HL-60/S4 treated with retinoic acid at 250 ng/mL for 4 days and 3 days (cell line): ENCODE data around the gene POU3F1.

Source experiments
- in situ Hi-C: fragments of 300-500 bp; cut with MboI; formaldehyde crosslinking; loops from 2 replicates; pipeline ENCODE4 v1.7.0; 2022; ENCODE audit warnings: low sequenced_read_pairs

Gene POU3F1

DNA sequence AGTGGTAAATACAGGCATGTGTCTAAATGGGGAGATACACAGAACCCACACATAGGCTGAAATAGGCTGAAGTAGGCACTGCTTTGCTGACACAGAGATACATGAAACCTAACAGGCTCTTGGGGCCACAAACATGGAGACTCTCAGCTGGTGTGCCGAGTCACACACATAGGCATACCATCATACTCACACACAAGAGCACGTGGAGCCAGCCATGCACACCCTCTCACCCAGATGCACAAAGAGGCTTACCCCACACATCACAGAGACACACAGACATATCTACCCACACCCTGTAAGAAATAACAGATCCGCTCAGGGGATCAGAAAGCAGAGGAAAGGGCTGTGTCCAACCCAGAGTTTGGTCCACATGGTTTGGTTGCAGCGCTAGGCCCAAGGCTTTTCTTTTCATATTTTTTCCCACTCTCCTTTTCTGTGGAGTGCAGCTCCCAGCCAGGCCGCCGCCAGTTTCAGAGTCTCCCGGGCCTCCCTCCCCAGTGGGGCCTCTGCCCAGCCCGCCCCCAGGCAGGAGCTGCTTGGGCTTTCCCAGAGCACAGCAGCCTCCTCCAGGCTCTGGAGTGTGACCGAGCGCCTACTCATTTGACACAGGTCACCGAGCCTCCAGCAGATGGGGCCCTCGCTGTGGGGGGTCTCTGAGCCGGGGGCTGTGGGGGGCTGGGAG lies 3.9 kb upstream of the POU3F1 start:
- in situ Hi-C loops, result no loop called here

GRCh38 chr1:38047603-38048141 lies 1.1 kb upstream of the POU3F1 start:
- in situ Hi-C loops, result loop anchor here (25.0 kb wide), 1 partner anchor 540 kb away; no protein-coding TSS in a partner anchor

DNA sequence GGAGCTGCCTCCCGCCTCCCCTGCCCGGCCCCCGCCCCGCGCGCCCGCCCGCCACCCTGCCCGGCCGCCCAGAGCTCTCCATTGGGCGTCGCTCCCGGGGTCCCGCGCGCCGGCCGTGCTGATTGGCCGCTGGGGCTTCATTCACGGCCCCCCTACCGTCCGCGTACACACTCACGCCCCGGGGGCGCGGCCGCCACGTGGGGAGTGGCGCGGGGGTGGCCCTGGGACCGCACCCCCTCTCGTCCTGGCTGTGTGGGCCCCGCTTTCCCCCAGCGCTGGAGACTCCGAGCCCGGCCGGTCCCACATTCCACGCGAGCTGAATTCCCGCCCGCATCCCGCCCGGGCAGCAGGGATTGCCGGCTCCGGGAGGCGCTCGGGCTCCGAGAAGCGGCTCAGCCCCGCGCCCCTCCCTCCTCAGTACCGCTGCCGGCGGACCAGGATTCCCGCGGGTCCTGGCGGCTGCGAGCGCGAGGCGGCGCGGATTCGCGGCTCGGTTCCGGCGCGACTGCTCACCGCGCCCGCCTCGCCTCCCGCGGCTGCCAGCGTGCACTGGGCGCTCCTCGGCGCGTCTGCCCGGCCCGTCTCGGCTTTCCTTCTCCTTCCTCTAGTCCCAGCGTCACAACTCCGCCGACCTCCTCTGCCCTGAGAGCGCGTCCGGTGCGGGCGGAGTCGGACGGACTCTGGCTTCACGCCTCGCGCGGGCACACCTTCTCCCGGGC lies 450 bp upstream of the POU3F1 start:
- in situ Hi-C loops, result loop anchor here (25.0 kb wide), 1 partner anchor 540 kb away; no protein-coding TSS in a partner anchor

GRCh38 chr1:38045401-38046332 lies 926 bp downstream of the POU3F1 start:
- in situ Hi-C loops, result loop anchor here (25.0 kb wide), 1 partner anchor 542 kb away; no protein-coding TSS in a partner anchor

GRCh38 chr1:38044221-38045215 lies 2.1 kb downstream of the POU3F1 start:
- in situ Hi-C loops, result loop anchor here (25.0 kb wide), 1 partner anchor 543 kb away; no protein-coding TSS in a partner anchor

DNA sequence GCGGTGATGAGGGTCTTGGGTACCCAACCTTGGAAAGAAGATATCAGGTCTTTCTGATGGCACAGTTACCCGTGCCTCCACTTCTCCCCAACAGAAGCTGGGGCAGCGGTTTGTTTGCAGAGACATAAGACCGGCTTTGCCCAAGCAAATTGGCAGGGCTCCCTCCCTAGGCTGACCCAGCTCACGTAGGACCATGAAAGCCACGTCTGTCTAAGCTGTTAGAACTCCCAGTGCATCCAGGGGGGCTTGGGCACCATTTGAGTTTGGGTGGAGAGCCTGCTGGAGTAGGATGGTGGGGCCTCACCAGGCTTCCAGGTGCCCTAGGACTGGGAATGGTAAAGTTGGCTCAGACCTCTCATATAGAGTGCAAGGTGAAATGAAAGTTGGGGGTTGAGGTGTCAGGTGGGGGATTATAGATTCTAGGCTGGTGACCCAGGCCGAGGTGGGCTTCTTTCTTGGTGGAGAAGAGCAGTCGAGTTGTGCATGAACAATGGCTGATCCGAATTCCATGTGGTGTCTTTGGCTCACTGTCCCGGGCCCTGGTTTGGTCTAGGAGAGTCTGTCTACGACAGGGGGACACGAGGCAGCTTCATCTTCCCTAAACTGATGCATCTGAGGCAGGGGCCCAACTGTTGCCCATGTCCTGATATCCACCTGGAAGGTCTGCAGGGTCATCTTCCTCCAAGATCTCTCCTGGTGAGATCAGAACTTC lies 3.4 kb downstream of the POU3F1 start:
- in situ Hi-C loops, result loop anchor here (25.0 kb wide), 1 partner anchor 544 kb away; no protein-coding TSS in a partner anchor

DNA sequence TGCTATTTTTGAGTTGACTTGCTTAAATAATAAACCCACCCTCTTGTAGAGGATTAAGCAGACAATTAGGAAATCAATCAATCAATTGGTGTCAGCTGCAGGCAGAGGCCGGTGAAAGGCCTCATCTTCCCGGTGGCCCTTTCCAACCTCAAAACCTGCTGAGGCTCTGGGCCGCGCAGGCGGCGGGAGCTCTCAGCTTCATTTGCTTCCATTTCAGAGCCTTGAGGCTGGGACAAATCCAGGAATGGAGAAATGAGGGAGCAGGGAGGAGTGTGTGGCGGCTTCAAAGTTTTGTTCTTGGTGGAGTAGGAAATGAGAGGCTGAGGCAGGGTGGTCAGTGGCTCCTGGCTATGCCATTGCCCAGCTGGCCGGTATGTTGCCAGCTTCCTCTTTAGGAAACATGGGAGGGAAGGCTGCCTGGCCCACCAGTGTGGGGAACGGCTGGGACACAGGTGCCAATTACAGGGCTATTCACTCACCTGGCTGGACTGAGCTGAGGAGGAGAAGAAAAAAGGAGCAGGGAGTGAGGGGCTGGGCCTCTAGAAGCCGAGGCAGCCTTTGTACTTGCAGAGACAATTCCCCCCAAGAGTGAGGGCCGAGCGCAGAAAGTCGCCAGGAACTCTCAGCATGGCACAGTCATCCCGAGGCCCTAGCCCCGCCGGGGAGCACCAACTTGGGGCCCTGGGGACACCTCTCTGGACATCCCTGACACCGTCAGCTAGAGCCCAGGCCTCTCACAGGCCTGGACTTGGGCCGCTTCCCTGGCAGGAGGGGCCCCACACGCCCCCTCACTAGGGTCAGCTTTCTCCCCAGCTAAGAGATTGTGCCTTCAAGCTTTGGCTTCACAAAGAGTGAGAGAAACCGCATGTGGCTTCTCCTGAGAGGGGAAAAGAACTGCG lies 4.4 kb downstream of the POU3F1 start:
- in situ Hi-C loops, result loop anchor here (25.0 kb wide), 1 partner anchor 545 kb away; no protein-coding TSS in a partner anchor

- in situ Hi-C loops, result loop anchor here (25.0 kb wide), 1 partner anchor 548 kb away; no protein-coding TSS in a partner anchor
Measured at GRCh38 chr1:38039331-38040088, 7.1 kb downstream of the POU3F1 start.

GRCh38 chr1:38038861-38039260 lies 7.7 kb downstream of the POU3F1 start:
- in situ Hi-C loops, result loop anchor here (25.0 kb wide), 1 partner anchor 548 kb away; no protein-coding TSS in a partner anchor

- in situ Hi-C loops, result loop anchor here (25.0 kb wide), 1 partner anchor 550 kb away; no protein-coding TSS in a partner anchor
Measured at GRCh38 chr1:38037221-38037939, 9.2 kb downstream of the POU3F1 start.

DNA sequence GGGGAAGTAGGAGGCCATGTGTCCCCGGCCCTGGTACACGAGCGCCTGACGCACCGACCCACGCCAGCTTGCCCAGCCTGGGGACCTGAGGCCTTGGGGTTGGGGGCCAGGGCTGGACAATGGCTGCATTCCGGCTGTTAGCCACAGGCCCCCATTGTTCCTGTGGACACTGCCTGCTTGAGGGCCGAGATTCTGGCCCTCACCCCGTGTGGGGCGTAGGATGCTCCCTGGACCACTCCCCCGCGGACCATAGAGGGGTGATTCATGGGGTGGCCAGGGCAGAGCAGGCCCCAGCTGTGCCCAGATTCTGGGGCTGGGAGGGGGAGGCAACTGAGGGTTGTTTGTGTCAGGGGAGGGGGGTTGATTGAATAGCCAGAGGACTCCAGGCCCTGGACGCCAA lies 11.7 kb downstream of the POU3F1 start:
- in situ Hi-C loops, result loop anchor here (25.0 kb wide), 1 partner anchor 552 kb away; no protein-coding TSS in a partner anchor

DNA sequence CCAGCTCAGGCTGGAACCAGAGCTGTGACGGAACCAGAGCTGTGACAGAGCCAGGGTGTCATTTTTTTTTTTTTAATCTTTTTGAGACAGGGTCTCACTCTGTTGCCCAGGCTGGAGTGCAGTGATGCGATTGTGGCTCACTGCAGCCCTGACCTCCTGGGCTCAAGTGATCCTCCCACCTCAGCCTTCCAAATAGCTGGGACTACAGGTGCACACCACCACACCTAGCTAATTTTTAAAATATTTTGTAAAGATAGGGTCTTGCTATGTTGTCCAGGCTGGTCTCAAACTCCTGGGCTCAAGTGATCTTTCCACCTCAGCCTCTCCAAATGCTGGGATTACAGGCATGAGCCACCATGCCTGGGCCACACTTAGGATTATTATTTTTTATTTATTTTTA lies 13.6 kb downstream of the POU3F1 start:
- in situ Hi-C loops, result loop anchor here (25.0 kb wide), 1 partner anchor 554 kb away; no protein-coding TSS in a partner anchor

DNA sequence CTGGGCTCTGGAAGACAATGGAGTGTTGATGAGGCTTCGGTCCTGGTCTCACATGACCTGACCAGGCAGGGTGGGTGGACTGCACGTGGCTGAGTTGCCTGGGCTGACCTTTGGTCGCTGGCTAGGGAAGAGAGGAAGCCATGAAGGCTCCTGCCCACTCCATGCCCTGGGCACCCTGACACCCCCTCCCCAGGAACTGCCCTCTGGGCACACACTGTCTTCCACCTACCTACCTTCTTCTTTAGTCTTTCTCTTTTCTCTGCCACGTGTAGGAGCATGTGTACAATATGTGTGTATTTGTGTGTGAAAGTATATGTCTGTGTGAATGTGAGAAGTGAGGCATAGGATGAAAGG lies 15.1 kb downstream of the POU3F1 start:
- in situ Hi-C loops, result loop anchor here (25.0 kb wide), 1 partner anchor 556 kb away; no protein-coding TSS in a partner anchor

- in situ Hi-C loops, result loop anchor here (25.0 kb wide), 1 partner anchor 556 kb away; no protein-coding TSS in a partner anchor
Measured at GRCh38 chr1:38030596-38031512, 15.7 kb downstream of the POU3F1 start.
